ENCODE measurements around the gene EFNA5.
A peak's percentile ranks its signal among the peaks of the same experiment; 100 is the strongest.

EFNA5 gene

DNA sequence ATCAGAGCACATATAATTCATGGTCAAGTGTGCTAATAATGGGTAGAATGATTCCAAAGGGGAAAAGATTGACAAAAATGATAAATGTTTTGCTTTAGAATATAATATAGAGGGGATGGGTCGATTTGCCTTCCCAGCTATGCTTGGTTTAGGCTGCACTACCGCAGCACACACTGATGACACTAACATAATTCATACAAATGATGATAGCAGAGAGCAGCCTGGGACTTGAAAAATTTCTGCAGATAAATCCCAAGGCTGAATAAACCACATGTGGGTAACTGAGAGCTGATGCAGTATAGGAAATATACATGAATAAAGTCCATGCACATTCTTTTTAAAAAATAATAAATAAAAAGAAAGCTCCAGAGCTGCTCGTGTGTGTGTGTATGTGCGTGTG lies 54.5 kb downstream of the EFNA5 start:
- ChIA-PET CTCF (interaction anchor here (1.9 kb wide), 1 partner anchor 44 kb away, joined by 6 read pairs; no protein-coding TSS in a partner anchor), POLR2A (interaction anchor here (0.6 to 2.0 kb wide), 2 partner anchors 44 to 53 kb away, joined by 5 read pairs; no protein-coding TSS in a partner anchor)
- Histone ChIP-seq H3K27ac (ENCODE audit: extremely low read depth, low read depth, low read length) (no peak overlapping the region), H3K4me1 (ENCODE audit: control insufficient read depth, insufficient read depth, low read length) (peaks cover 51% of the 10 kb centered on the region), H3K9me3 (ENCODE audit: control insufficient read depth, insufficient read depth, low read depth, low read length) (no peaks in the 10 kb centered on the region), H3K36me3 (ENCODE audit: control insufficient read depth in 2 of 2, insufficient read depth in 1 of 2, low read length in 2 of 2) (no peaks in the 10 kb centered on the region), H3K4me3 (ENCODE audit: low read depth, low read length) (no peak overlapping the region)
- no peak for TF ChIP-seq ZNF677 (tag by site-specific recombination; IDR thresholded peaks at IDR 0.05)
- no peak for TF ChIP-seq ZNF23 (tag by site-specific recombination; IDR thresholded peaks at IDR 0.05; ENCODE audit: borderline replicate concordance)
- no peak for TF ChIP-seq ZNF488 (tag by site-specific recombination; IDR thresholded peaks at IDR 0.05)
- TF ChIP-seq OSR2 (tag by site-specific recombination; IDR thresholded peaks at IDR 0.05), result no peak
- TF ChIP-seq RBAK (tag by site-specific recombination; IDR thresholded peaks at IDR 0.05), result no peak
- TF ChIP-seq, protein P1, sequence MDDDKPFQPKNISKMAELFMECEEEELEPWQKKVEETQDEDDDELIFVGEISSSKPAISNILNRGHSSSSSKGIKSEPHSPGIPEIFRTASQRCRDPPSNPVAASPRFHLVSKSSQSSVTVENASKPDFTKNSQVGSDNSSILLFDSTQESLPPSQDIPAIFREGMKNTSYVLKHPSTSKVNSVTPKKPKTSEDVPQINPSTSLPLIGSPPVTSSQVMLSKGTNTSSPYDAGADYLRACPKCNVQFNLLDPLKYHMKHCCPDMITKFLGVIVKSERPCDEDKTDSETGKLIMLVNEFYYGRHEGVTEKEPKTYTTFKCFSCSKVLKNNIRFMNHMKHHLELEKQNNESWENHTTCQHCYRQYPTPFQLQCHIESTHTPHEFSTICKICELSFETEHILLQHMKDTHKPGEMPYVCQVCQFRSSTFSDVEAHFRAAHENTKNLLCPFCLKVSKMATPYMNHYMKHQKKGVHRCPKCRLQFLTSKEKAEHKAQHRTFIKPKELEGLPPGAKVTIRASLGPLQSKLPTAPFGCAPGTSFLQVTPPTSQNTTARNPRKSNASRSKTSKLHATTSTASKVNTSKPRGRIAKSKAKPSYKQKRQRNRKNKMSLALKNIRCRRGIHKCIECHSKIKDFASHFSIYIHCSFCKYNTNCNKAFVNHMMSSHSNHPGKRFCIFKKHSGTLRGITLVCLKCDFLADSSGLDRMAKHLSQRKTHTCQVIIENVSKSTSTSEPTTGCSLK (tag by site-specific recombination; IDR thresholded peaks at IDR 0.05), result no peak
- no peak for TF ChIP-seq ZNF211 (tag by site-specific recombination; IDR thresholded peaks at IDR 0.05; ENCODE audit: low read depth)
- TF ChIP-seq ZNF114 (tag by site-specific recombination; IDR thresholded peaks at IDR 0.05), result no peak
- no peak for TF ChIP-seq ZNF354C (tag by site-specific recombination; IDR thresholded peaks at IDR 0.05; ENCODE audit: borderline replicate concordance, low read depth)
- TF ChIP-seq ZNF366 (tag by site-specific recombination; conservative IDR thresholded peaks at IDR 0.05), result no peak
- no peak for TF ChIP-seq ZNF184 (tag by site-specific recombination; IDR thresholded peaks at IDR 0.05)
- TF ChIP-seq, protein P2, sequence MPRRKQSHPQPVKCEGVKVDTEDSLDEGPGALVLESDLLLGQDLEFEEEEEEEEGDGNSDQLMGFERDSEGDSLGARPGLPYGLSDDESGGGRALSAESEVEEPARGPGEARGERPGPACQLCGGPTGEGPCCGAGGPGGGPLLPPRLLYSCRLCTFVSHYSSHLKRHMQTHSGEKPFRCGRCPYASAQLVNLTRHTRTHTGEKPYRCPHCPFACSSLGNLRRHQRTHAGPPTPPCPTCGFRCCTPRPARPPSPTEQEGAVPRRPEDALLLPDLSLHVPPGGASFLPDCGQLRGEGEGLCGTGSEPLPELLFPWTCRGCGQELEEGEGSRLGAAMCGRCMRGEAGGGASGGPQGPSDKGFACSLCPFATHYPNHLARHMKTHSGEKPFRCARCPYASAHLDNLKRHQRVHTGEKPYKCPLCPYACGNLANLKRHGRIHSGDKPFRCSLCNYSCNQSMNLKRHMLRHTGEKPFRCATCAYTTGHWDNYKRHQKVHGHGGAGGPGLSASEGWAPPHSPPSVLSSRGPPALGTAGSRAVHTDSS (tag by site-specific recombination; IDR thresholded peaks at IDR 0.05), result no peak
- TF ChIP-seq, protein P3, sequence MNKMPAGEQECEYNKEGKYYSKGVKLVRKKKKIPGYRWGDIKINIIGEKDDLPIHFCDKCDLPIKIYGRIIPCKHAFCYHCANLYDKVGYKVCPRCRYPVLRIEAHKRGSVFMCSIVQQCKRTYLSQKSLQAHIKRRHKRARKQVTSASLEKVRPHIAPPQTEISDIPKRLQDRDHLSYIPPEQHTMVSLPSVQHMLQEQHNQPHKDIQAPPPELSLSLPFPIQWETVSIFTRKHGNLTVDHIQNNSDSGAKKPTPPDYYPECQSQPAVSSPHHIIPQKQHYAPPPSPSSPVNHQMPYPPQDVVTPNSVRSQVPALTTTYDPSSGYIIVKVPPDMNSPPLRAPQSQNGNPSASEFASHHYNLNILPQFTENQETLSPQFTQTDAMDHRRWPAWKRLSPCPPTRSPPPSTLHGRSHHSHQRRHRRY (tag by site-specific recombination; IDR thresholded peaks at IDR 0.05), result no peak
- TF ChIP-seq ZNF660 (tag by site-specific recombination; IDR thresholded peaks at IDR 0.05), result no peak
- TF ChIP-seq, protein P4, sequence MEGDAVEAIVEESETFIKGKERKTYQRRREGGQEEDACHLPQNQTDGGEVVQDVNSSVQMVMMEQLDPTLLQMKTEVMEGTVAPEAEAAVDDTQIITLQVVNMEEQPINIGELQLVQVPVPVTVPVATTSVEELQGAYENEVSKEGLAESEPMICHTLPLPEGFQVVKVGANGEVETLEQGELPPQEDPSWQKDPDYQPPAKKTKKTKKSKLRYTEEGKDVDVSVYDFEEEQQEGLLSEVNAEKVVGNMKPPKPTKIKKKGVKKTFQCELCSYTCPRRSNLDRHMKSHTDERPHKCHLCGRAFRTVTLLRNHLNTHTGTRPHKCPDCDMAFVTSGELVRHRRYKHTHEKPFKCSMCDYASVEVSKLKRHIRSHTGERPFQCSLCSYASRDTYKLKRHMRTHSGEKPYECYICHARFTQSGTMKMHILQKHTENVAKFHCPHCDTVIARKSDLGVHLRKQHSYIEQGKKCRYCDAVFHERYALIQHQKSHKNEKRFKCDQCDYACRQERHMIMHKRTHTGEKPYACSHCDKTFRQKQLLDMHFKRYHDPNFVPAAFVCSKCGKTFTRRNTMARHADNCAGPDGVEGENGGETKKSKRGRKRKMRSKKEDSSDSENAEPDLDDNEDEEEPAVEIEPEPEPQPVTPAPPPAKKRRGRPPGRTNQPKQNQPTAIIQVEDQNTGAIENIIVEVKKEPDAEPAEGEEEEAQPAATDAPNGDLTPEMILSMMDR (tag by site-specific recombination; IDR thresholded peaks at IDR 0.05), result no peak
- TF ChIP-seq ZNF248 (tag by site-specific recombination; IDR thresholded peaks at IDR 0.05), result no peak

DNA sequence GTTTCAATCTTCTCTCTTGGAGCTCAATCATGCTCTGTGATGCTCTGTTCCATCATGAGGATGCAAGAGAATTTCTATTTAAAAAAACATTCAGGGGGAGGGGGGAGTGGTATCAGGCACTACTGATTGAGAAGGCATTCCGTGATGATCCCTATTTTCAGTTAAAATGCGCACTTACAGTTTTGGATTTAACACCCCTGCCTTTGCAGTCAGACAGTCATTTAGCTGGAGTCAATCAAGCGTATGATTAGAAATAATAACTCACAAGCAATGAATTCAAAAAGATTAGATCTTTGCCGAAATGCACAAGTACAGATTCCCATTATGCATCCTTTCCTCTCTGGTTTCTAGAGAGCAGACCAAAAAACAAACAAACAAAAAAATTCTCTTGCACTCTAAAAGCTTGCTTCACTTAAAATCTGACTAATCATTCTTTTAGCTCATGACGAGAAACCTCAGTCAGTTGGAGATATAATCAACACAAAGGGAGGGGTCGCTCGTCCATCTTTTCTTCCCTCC lies 55.4 kb downstream of the EFNA5 start:
- Histone ChIP-seq H3K27ac (ENCODE audit: extremely low read depth, low read depth, low read length) (no peak overlapping the region), H3K9me3 (ENCODE audit: control insufficient read depth, insufficient read depth, low read depth, low read length) (no peaks in the 10 kb centered on the region), H3K4me1 (ENCODE audit: control insufficient read depth, insufficient read depth, low read length) (peaks cover 49% of the 10 kb centered on the region), H3K4me3 (ENCODE audit: low read depth, low read length) (no peak overlapping the region; the same call in 1 of the 2 replicates), H3K36me3 (ENCODE audit: control insufficient read depth in 2 of 2, insufficient read depth in 1 of 2, low read length in 2 of 2) (no peaks in the 10 kb centered on the region)
- ChIA-PET CTCF (interaction anchor here (1.9 kb wide), 1 partner anchor 43 kb away, joined by 6 read pairs; no protein-coding TSS in a partner anchor), POLR2A (interaction anchor here (0.6 to 2.0 kb wide), 3 partner anchors 10 to 54 kb away, joined by 4 to 5 read pairs (median 5); no protein-coding TSS in a partner anchor)
- no peak for TF ChIP-seq ZNF335 (tag by site-specific recombination; conservative IDR thresholded peaks at IDR 0.05)
- TF ChIP-seq KLF10 (tag by site-specific recombination; IDR thresholded peaks at IDR 0.05), result no peak
- no peak for TF ChIP-seq MEIS1 (CRISPR knock-in tag; IDR thresholded peaks at IDR 0.05; ENCODE audit: borderline replicate concordance)
- peak; percentile 87 for TF ChIP-seq ZBTB17 (tag by site-specific recombination; IDR thresholded peaks at IDR 0.05)
- peak; percentile 67; the same call in 1 of the 2 replicates for TF ChIP-seq ZEB2 (tag by site-specific recombination; IDR thresholded peaks at IDR 0.05)
- TF ChIP-seq ZNF366 (tag by site-specific recombination; conservative IDR thresholded peaks at IDR 0.05), result peak; percentile 62
- TF ChIP-seq PRDM6 (tag by site-specific recombination; IDR thresholded peaks at IDR 0.05), result peak; percentile 79
- TF ChIP-seq ZBTB10 (tag by site-specific recombination; IDR thresholded peaks at IDR 0.05), result no peak

Measured in HEK293 (cell line).